GM23338 (cell line): ENCODE results near the gene ALOX5AP. TPM values are rescaled to one million over a fixed set of nuclear protein-coding genes. Genes with fewer than 3 reads are reported as not detected.

ENCODE experiments used
- ATAC-seq: fragments of 200-7000 bp; cut with Tn5 transposase; 3 replicates; pipeline ENCODE4 v1.9.1; 2020
- DNase-seq: peaks from one replicate; pipeline ENCODE4 v3.0.0-alpha.2; 2015; ENCODE audit warnings: low spot score
- H2AFZ ChIP-seq: fragments of 200-600 bp; sonication (generic); 2 replicates; pipeline ENCODE4 v1.8.0; 2016; ENCODE audit warnings: antibody characterized with exemption, mild to moderate bottlenecking, moderate library complexity
- H3F3A ChIP-seq: fragments of 200-600 bp; sonication (generic); replicated peaks from 2 replicates; pipeline ENCODE4 v1.8.0; 2017; ENCODE audit warnings: antibody characterized with exemption, mixed run types, low read depth
- H3K27ac ChIP-seq: fragments of 200-600 bp; sonication (generic); 2 replicates; pipeline ENCODE4 v1.6.1; 2016; ENCODE audit warnings: low read depth
- H3K27me3 ChIP-seq: fragments of 200-600 bp; sonication (generic); 2 replicates; pipeline ENCODE4 v1.8.0; 2016; ENCODE audit warnings: mild to moderate bottlenecking, mixed run types, moderate library complexity; ENCODE audit not compliant: insufficient read depth
- H3K36me3 ChIP-seq: fragments of 200-600 bp; sonication (generic); 2 replicates; pipeline ENCODE4 v1.8.0; 2016; ENCODE audit warnings: mild to moderate bottlenecking; ENCODE audit not compliant: insufficient read depth
- H3K4me1 ChIP-seq: fragments of 200-600 bp; sonication (generic); 2 replicates; pipeline ENCODE4 v1.8.0; 2016; ENCODE audit warnings: mild to moderate bottlenecking, moderate library complexity; ENCODE audit not compliant: insufficient read depth
- H3K4me2 ChIP-seq: fragments of 200-600 bp; sonication (generic); 2 replicates; pipeline ENCODE4 v1.7.1; 2017; ENCODE audit warnings: mixed run types
- H3K4me3 ChIP-seq: fragments of 200-600 bp; sonication (generic); 2 replicates; pipeline ENCODE4 v1.6.1; 2016; ENCODE audit warnings: mixed run types
- H3K79me2 ChIP-seq: fragments of 200-600 bp; sonication (generic); replicated peaks from 2 replicates; pipeline ENCODE4 v1.8.0; 2017; ENCODE audit warnings: mild to moderate bottlenecking; ENCODE audit not compliant: insufficient read depth
- H3K9me2 ChIP-seq: fragments of 200-600 bp; sonication (generic); 2 replicates; pipeline ENCODE4 v1.8.0; 2017; ENCODE audit not compliant: insufficient read depth
- H4K20me1 ChIP-seq: fragments of 200-600 bp; sonication (generic); replicated peaks from 2 replicates; pipeline ENCODE4 v1.8.0; 2017; ENCODE audit warnings: mild to moderate bottlenecking; ENCODE audit not compliant: insufficient read depth
- H3K27ac Mint-ChIP-seq: 2 replicates; pipeline ENCODE4 v1.8.0; 2020; ENCODE audit warnings: inconsistent platforms, mild to moderate bottlenecking, moderate library complexity, mixed read lengths
- H3K27me3 Mint-ChIP-seq: 3 replicates; pipeline ENCODE4 v1.8.0; 2022; ENCODE audit warnings: low read depth, mild to moderate bottlenecking, moderate library complexity, mixed read lengths, inconsistent platforms; ENCODE audit not compliant: insufficient read depth, poor library complexity
- H3K36me3 Mint-ChIP-seq: 3 replicates; pipeline ENCODE4 v1.8.0; 2021; ENCODE audit warnings: low read depth, mild to moderate bottlenecking, inconsistent platforms, moderate library complexity, mixed read lengths
- H3K4me1 Mint-ChIP-seq: 3 replicates; pipeline ENCODE4 v1.8.0; 2020; ENCODE audit warnings: mild to moderate bottlenecking, inconsistent platforms, mixed read lengths
- H3K4me3 Mint-ChIP-seq: 3 replicates; pipeline ENCODE4 v1.8.0; 2021; ENCODE audit warnings: moderate library complexity, mild to moderate bottlenecking, inconsistent platforms, mixed read lengths
- H3K9me3 Mint-ChIP-seq: 3 replicates; pipeline ENCODE4 v1.8.0; 2020; ENCODE audit warnings: moderate library complexity, mild to moderate bottlenecking, inconsistent platforms, mixed read lengths
- CREB1 ChIP-seq: fragments of 250-450 bp; sonication (Bioruptor Pico); IDR thresholded peaks from 2 replicates; pipeline ENCODE4 v1.5.0; 2020; ENCODE audit warnings: low read depth, mild to moderate bottlenecking, moderate library complexity
- ETS1 ChIP-seq: IDR thresholded peaks from 2 replicates; pipeline ENCODE4 v1.6.1; 2016; ENCODE audit warnings: antibody characterized with exemption
- EZH2 ChIP-seq: fragments of 200-600 bp; sonication (generic); IDR thresholded peaks from one replicate; pipeline ENCODE4 v1.8.0; 2017; ENCODE audit warnings: antibody characterized with exemption, mild to moderate bottlenecking, low read depth; ENCODE audit not compliant: unreplicated experiment
- JUNB ChIP-seq: IDR thresholded peaks from one replicate; pipeline ENCODE4 v1.6.1; 2016; ENCODE audit warnings: antibody characterized with exemption; ENCODE audit not compliant: unreplicated experiment
- NANOG ChIP-seq: IDR thresholded peaks from 2 replicates; pipeline ENCODE4 v1.6.1; 2016; ENCODE audit warnings: antibody characterized with exemption, borderline replicate concordance
- REST ChIP-seq: IDR thresholded peaks from one replicate; pipeline ENCODE4 v1.6.1; 2018; ENCODE audit warnings: antibody characterized with exemption; ENCODE audit not compliant: unreplicated experiment
- STAT1 ChIP-seq: IDR thresholded peaks from one replicate; pipeline ENCODE4 v1.6.1; 2016; ENCODE audit warnings: antibody characterized with exemption; ENCODE audit not compliant: unreplicated experiment
- ZNF114 ChIP-seq: fragments of 250-450 bp; sonication (Bioruptor Pico); IDR thresholded peaks from 2 replicates; pipeline ENCODE4 v1.5.0; 2020; ENCODE audit warnings: mild to moderate bottlenecking, moderate library complexity
- ZNF331 ChIP-seq: fragments of 250-450 bp; sonication (Bioruptor Pico); IDR thresholded peaks from 2 replicates; pipeline ENCODE4 v1.5.0; 2020; ENCODE audit warnings: low read depth, mild to moderate bottlenecking, moderate library complexity
- polyA plus RNA-seq: library from polyadenylated mRNA; unstranded; fragments of >200 nt; fragmentation: Nextera tagmentation; extraction: Ambion mirVana; gene quantifications from 2 replicates; pipeline ENCODE4 v1.2.1, GENCODE V29; 2016
- total RNA-seq: library from RNA; depleted of rRNA; stranded (reverse); fragments of >200 nt; shearing (Covaris generic); gene quantifications from 2 replicates; pipeline ENCODE4 v1.2.3, GENCODE V29; 2014
- TF ChIP-seq, protein P1 (sequence below), 2 experiments: fragments of 200-600 bp in 1 of 2; sonication (generic) in 1 of 2; conservative IDR thresholded peaks; 2 replicates each; pipeline versions ENCODE4 v1.5.1 to v1.6.1; 2016 to 2017; ENCODE audit warnings: antibody characterized with exemption in 2 of 2, low read depth in 2 of 2, mild to moderate bottlenecking in 2 of 2, moderate library complexity in 1 of 2

Gene ALOX5AP
- total and polyA plus RNA-seq, 2 experiments from 2014 or later, result 0.23 TPM; not detected in 1

DNA sequence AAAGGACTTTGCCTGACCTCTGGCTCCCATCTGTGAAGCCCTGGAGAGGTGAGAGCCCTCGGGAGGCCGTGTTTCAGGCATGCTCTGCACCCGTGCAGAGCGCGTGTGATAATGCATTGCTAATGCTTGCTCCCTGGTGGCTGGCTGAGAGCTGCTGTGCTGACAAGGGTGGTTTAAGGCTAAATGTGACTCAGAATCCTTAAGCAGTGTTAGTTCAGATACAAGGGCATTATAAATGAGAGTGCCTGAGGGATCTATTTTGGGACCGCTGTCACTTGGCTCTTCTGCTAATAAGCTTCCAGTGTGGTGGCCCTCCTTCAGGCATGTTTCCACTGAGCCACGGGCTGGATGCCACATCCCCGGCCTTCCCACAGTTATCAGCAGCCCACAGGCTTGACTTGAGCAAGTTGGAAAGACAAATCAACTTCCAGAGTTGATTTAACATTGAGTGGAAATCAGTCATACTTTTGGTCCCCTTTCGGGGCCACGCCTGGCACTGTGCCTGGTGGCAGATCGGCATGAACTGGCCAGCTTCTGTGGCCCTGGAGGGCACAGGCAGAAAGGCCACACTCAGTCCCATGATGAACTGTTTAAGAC, 17.0 kb downstream of the ALOX5AP start:
- no peaks in the 10 kb centered on the region for H3K4me1 Mint-ChIP-seq
- no peaks in the 10 kb centered on the region for H3K27me3 Mint-ChIP-seq
- H3K27ac ChIP-seq, result no peak overlapping the region
- H3K36me3 Mint-ChIP-seq, result no peaks in the 10 kb centered on the region
- ATAC-seq, result no peak
- H3K27ac Mint-ChIP-seq, result no peak overlapping the region
- no peaks in the 10 kb centered on the region for H3K9me2 ChIP-seq
- no peaks in the 10 kb centered on the region for H4K20me1 ChIP-seq
- DNase-seq, result no peak
- no peaks in the 10 kb centered on the region for H3K36me3 ChIP-seq
- H3K27me3 ChIP-seq, result no peaks in the 10 kb centered on the region
- H3F3A ChIP-seq, result no peaks in the 10 kb centered on the region
- H2AFZ ChIP-seq, result peak overlapping the region; percentile 59; the same call in 1 of the 2 replicates
- H3K9me3 Mint-ChIP-seq, result no peaks in the 10 kb centered on the region
- no peaks in the 10 kb centered on the region for H3K79me2 ChIP-seq
- no peak for TF ChIP-seq ZNF114 (CRISPR knock-in tag)
- TF ChIP-seq EZH2, result no peak
- no peak for TF ChIP-seq JUNB
- TF ChIP-seq, protein P1, sequence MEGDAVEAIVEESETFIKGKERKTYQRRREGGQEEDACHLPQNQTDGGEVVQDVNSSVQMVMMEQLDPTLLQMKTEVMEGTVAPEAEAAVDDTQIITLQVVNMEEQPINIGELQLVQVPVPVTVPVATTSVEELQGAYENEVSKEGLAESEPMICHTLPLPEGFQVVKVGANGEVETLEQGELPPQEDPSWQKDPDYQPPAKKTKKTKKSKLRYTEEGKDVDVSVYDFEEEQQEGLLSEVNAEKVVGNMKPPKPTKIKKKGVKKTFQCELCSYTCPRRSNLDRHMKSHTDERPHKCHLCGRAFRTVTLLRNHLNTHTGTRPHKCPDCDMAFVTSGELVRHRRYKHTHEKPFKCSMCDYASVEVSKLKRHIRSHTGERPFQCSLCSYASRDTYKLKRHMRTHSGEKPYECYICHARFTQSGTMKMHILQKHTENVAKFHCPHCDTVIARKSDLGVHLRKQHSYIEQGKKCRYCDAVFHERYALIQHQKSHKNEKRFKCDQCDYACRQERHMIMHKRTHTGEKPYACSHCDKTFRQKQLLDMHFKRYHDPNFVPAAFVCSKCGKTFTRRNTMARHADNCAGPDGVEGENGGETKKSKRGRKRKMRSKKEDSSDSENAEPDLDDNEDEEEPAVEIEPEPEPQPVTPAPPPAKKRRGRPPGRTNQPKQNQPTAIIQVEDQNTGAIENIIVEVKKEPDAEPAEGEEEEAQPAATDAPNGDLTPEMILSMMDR (conservative IDR thresholded peaks at IDR 0.05; ENCODE audit: low read depth in 2 of 2), result no peak
- no peak for TF ChIP-seq CREB1 (CRISPR knock-in tag)
- no peak for TF ChIP-seq STAT1
- no peak for TF ChIP-seq ETS1
- TF ChIP-seq NANOG, result no peak
- TF ChIP-seq ZNF331 (CRISPR knock-in tag), result no peak
- no peak for TF ChIP-seq REST
- no peak overlapping the region for H3K4me3 ChIP-seq
- no peaks in the 10 kb centered on the region for H3K4me1 ChIP-seq
- no peak overlapping the region for H3K4me3 Mint-ChIP-seq
- H3K4me2 ChIP-seq, result no peak overlapping the region
